ENCODE results near the gene CCND2. TPM values are rescaled to one million over a fixed set of nuclear protein-coding genes. Genes with fewer than 3 reads are reported as not detected.

CCND2 gene
- total RNA-seq, 2 experiments from 2014 or later: not detected

- peak overlapping the region; percentile 55 for H3K27ac ChIP-seq (ENCODE audit: low read depth, low read length, poor library complexity, severe bottlenecking)
- no peaks in the 10 kb centered on the region for H3K9me3 ChIP-seq (ENCODE audit: low read length)
- H3K36me3 ChIP-seq (ENCODE audit: insufficient read depth, low read length): peaks cover 13% of the 10 kb centered on the region
- H3K4me2 ChIP-seq (ENCODE audit: low read length): peak overlapping the region; percentile 88
- H3K4me1 ChIP-seq (ENCODE audit: insufficient read depth, low read length, poor library complexity, severe bottlenecking): peaks cover 23% of the 10 kb centered on the region
- intact Hi-C loops (cut with micrococcal nuclease; ENCODE audit: unreplicated experiment): loop anchor here (5.0 kb wide), 2 partner anchors 217 to 448 kb away; partner anchors contain the start of genes PARP11 and RAD51AP1
- TSS peak; percentile 98 for BruUV-seq (replicated peaks)
- POLR2A ChIA-PET: no interaction called here
- TF ChIP-seq CTCF (conservative IDR thresholded peaks at IDR 0.05; ENCODE audit: low read length) (no peak), EZH2phosphoT487 (IDR thresholded peaks at IDR 0.05; ENCODE audit: borderline replicate concordance, low read depth, low read length) (no peak)
- no peak for DNase-seq (ENCODE audit: low spot score)
- no peaks in the 10 kb centered on the region for H4K20me1 ChIP-seq (ENCODE audit: insufficient read depth, low read length)
- H2AFZ ChIP-seq (ENCODE audit: low read length): peak overlapping the region; percentile 99
- CTCF ChIA-PET (ENCODE audit: unreplicated experiment): no interaction called here
- no peaks in the 10 kb centered on the region for H3K9me2 ChIP-seq (ENCODE audit: insufficient read depth, low read length)
- peak overlapping the region; percentile 85 for H3K4me3 ChIP-seq (ENCODE audit: low read depth, low read length, poor library complexity, severe bottlenecking)
- H3K79me2 ChIP-seq (ENCODE audit: insufficient read depth, low read depth, low read length): peaks cover 42% of the 10 kb centered on the region; the same call in 1 of the 2 replicates
Measured at GRCh38 chr12:4320497-4320852, 46.9 kb downstream of the CCND2 start.

- TSS peak; percentile 77 for BruUV-seq (replicated peaks)
- ChIA-PET POLR2A (interaction anchor here (0.7 to 2.0 kb wide), 4 partner anchors 10 to 1158 kb away, joined by 3 to 5 read pairs (median 4); no protein-coding TSS in a partner anchor), CTCF (ENCODE audit: unreplicated experiment) (no interaction called here)
- Histone ChIP-seq H3K4me1 (ENCODE audit: insufficient read depth, low read length, poor library complexity, severe bottlenecking) (peaks cover 23% of the 10 kb centered on the region), H3K9me3 (ENCODE audit: low read length) (no peaks in the 10 kb centered on the region), H3K79me2 (ENCODE audit: insufficient read depth, low read depth, low read length) (peaks cover 48% of the 10 kb centered on the region; the same call in 1 of the 2 replicates), H3K9me2 (ENCODE audit: insufficient read depth, low read length) (no peaks in the 10 kb centered on the region), H2AFZ (ENCODE audit: low read length) (peak within 1 kb of the TSS; percentile 99), H3K4me2 (ENCODE audit: low read length) (peak within 1 kb of the TSS; percentile 88), H3K27ac (ENCODE audit: low read depth, low read length, poor library complexity, severe bottlenecking) (peak within 1 kb of the TSS; percentile 59), H4K20me1 (ENCODE audit: insufficient read depth, low read length) (0 out of 2 replicates have a peak, but pooled peaks cover 4% of the 10 kb centered on the region), H3K4me3 (ENCODE audit: low read depth, low read length, poor library complexity, severe bottlenecking) (peak within 1 kb of the TSS; percentile 85), H3K36me3 (ENCODE audit: insufficient read depth, low read length) (peaks cover 18% of the 10 kb centered on the region)
- DNase-seq (ENCODE audit: low spot score): peak; percentile 96
- intact Hi-C loops (cut with micrococcal nuclease; ENCODE audit: unreplicated experiment): loop anchor here (5.0 kb wide), 2 partner anchors 216 to 449 kb away; partner anchors contain the start of genes PARP11 and RAD51AP1
- TF ChIP-seq CTCF (conservative IDR thresholded peaks at IDR 0.05; ENCODE audit: low read length) (no peak), EZH2phosphoT487 (IDR thresholded peaks at IDR 0.05; ENCODE audit: borderline replicate concordance, low read depth, low read length) (no peak)
Measured at GRCh38 chr12:4320853-4321701, 47.5 kb downstream of the CCND2 start, which contains the start of gene TIGAR. Gene TIGAR (plus strand): TSS chr12:4321213. CDS start chr12:4321272, 59 bp downstream.

Data from OCI-LY7 (cell line).